Right atrium auricular region (tissue), 2 donors: ENCODE results near the gene ACSL4. TPM values are rescaled to one million over a fixed set of nuclear protein-coding genes. Genes with fewer than 3 reads are reported as not detected.
"Not testable (repeated sequence)": the region's sequence is repeated elsewhere in the genome, so short reads cannot be mapped to it uniquely, and the experiment has no call there.

ENCODE experiments used
- DNase-seq: peaks from one replicate; pipeline ENCODE4 v3.0.0-alpha.2; 2019; ENCODE audit warnings: low spot score
- H3K27ac ChIP-seq, 2 donors: fragments of 200-600 bp; sonication (generic); 1 replicate in 1 of 2; 2 replicates in 1 of 2; pipeline ENCODE4 v1.5.1; 2016 to 2019
- H3K27me3 ChIP-seq, 2 donors: fragments of 200-600 bp; sonication (generic); one replicate each; pipeline versions ENCODE4 v1.5.1 to v1.6.0; 2017 to 2019
- H3K36me3 ChIP-seq: fragments of 200-600 bp; sonication (generic); one replicate; pipeline ENCODE4 v1.5.1; 2016
- H3K4me1 ChIP-seq, 2 donors: fragments of 200-600 bp; sonication (generic); one replicate each; pipeline versions ENCODE4 v1.5.1 to v1.6.0; 2017 to 2019
- H3K4me3 ChIP-seq, 2 donors: fragments of 200-600 bp; sonication (generic); 1 replicate in 1 of 2; 2 replicates in 1 of 2; pipeline ENCODE4 v1.5.1; 2017 to 2019; ENCODE audit warnings: mild to moderate bottlenecking in 1 of 2, moderate library complexity in 1 of 2
- H3K9me3 ChIP-seq, 2 donors: fragments of 200-600 bp; sonication (generic); one replicate each; pipeline ENCODE4 v1.5.1; 2019
- CTCF ChIP-seq, 2 donors: fragments of 200-600 bp; sonication (generic); IDR thresholded peaks; one replicate each; pipeline ENCODE4 v1.5.1; 2019; ENCODE audit warnings: antibody characterized with exemption in 2 of 2
- total RNA-seq, 2 donors: library from RNA; depleted of rRNA; stranded (reverse); fragments of >200 nt; gene quantifications; one replicate each; pipeline ENCODE4 v1.1.0, GENCODE V29; 2016

Gene ACSL4
- total RNA-seq, 2 donors from 2014 or later = 40.5 to 45.5 TPM

DNA sequence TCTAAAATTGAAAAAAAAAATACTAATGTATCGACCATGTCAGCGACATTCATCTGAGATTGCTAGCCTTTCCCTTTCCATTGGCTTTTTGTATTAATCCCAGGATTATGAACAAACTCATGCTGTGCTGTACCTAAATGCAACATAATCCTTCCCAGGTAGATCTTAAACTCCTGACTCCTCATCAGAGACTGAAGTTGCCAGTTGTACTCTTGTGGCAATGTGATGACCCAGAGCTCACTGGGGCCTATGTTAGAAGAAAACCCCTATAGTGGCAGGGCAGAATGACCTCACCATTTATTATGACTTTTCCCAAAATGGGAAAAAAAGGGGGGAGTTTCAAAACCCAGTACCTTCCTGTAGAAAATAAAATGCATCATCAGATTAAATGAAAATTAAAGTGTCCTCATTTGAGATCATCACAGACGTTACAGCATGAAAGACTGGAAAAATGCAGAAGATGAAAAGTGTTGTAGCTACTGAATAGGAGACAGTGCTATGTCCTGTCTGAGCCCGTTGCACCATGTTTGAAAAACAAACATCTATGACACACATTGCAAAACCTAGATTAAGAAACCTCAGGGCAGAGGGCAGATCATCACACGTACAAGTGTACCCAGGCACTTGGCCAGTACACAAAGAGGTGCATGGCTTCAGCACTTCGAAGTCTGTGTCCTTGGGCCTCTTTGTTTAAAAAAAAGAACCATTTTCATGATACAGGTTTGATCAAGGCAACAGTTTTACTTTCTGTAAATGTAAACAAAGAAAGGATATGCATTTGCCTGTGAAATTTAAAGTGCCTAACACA, 6.8 kb upstream of the ACSL4 start:
- no peak for DNase-seq
- Histone ChIP-seq H3K36me3 (no peaks in the 10 kb centered on the region), H3K27me3 (no peaks in the 10 kb centered on the region), H3K4me3 (no peak overlapping the region), H3K9me3 (no peaks in the 10 kb centered on the region), H3K4me1 (no peaks in the 10 kb centered on the region), H3K27ac (no peak overlapping the region)
- TF ChIP-seq CTCF (IDR thresholded peaks at IDR 0.05) = no peak

- H3K27ac ChIP-seq = no peak overlapping the region
These were observed 2.2 kb upstream of the ACSL4 start for GRCh38 chrX:109735202-109735744.

DNA sequence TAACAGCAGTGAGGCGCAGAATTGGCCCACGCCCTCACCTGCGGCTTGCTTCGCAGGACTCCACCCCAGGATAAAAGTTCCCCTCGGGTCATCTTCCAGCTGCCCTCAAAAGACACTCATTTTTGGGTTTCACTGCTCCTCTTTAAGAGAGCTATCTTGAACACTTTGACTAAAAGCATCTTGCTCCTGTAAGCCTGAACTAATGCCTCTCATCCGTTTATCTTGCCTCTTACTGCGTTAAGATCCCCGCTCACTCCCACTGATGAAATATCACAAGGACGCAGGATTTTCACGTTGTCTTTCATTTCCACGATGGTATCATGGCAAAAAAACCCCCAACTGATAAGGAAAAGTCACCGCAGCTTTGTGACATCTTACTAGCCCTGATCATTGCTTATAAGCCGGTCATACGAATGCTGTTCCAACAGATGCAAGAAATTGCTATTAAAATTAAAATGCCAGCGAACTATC, 591 bp upstream of the ACSL4 start:
- H3K4me3 ChIP-seq = peak overlapping the region; percentile 54 to 65
- no peaks in the 10 kb centered on the region for H3K4me1 ChIP-seq
- no peaks in the 10 kb centered on the region for H3K36me3 ChIP-seq
- no peaks in the 10 kb centered on the region for H3K27me3 ChIP-seq
- no peaks in the 10 kb centered on the region for H3K9me3 ChIP-seq
- TF ChIP-seq CTCF (IDR thresholded peaks at IDR 0.05) = no peak
- no peak for DNase-seq
- H3K27ac ChIP-seq = peak overlapping the region; percentile 78 to 85

More at GRCh38 chrX:109735202-109735744, 2.2 kb upstream of the ACSL4 start:
- no peak overlapping the region for H3K4me3 ChIP-seq
- no peak for DNase-seq
- no peaks in the 10 kb centered on the region for H3K27me3 ChIP-seq
- H3K9me3 ChIP-seq = no peaks in the 10 kb centered on the region
- H3K4me1 ChIP-seq = no peaks in the 10 kb centered on the region
- H3K36me3 ChIP-seq = no peaks in the 10 kb centered on the region
- TF ChIP-seq CTCF (IDR thresholded peaks at IDR 0.05) = no peak

GRCh38 chrX:109732017-109732801, 848 bp downstream of the ACSL4 start:
- Histone ChIP-seq H3K4me1 (no peaks in the 10 kb centered on the region), H3K27ac (peak overlapping the region; percentile 78 to 85), H3K27me3 (no peaks in the 10 kb centered on the region), H3K36me3 (no peaks in the 10 kb centered on the region), H3K4me3 (peak overlapping the region; percentile 54 to 65), H3K9me3 (no peaks in the 10 kb centered on the region)
- TF ChIP-seq CTCF (IDR thresholded peaks at IDR 0.05) = no peak
- DNase-seq = no peak

GRCh38 chrX:109728173-109728535, 4.9 kb downstream of the ACSL4 start:
- Histone ChIP-seq H3K27me3 (no peaks in the 10 kb centered on the region), H3K9me3 (no peaks in the 10 kb centered on the region), H3K27ac (peak overlapping the region; percentile 36 to 48), H3K4me3 (peak overlapping the region in 1 of 2 donors; percentile 12), H3K4me1 (no peaks in the 10 kb centered on the region), H3K36me3 (no peaks in the 10 kb centered on the region)
- DNase-seq = no peak
- TF ChIP-seq CTCF (IDR thresholded peaks at IDR 0.05) = no peak

GRCh38 chrX:109724971-109725370, 8.1 kb downstream of the ACSL4 start:
- not testable (repeated sequence) for H3K27me3 ChIP-seq, DNase-seq, H3K36me3 ChIP-seq, H3K9me3 ChIP-seq, H3K4me3 ChIP-seq, H3K27ac ChIP-seq, H3K4me1 ChIP-seq
